ENCODE results near the gene LRIT1. TPM values are rescaled to one million over a fixed set of nuclear protein-coding genes. Genes with fewer than 3 reads are reported as not detected.

The LRIT1 gene
- total RNA-seq, 1 donor from 2014 or later = not detected

DNA sequence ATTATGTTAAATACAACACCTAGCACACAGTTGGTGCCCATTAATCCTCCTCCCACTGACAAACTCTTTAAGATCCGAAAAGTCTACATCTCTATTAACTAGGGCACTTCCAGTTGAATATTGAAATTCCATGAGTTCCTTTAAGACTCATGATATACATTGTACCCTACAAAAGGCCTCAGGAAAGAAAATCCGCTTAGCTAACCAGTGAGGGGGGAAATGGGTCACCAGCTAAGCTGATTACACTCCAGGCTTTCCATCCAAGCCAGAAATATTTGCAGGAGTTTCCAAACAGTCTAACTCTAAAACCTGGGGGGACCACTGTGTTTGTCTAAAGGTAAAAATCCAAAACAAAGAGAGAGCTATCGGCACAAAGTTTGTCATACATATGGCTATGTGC is 14.7 kb downstream of the LRIT1 start:
- Mint-ChIP-seq H3K9me3 (ENCODE audit: unreplicated experiment) (peaks cover 4% of the 10 kb centered on the region), H3K4me3 (ENCODE audit: unreplicated experiment) (no peak overlapping the region), H3K27ac (ENCODE audit: unreplicated experiment) (no peak overlapping the region), H3K27me3 (ENCODE audit: unreplicated experiment) (no peaks in the 10 kb centered on the region), H3K4me1 (ENCODE audit: low read depth, unreplicated experiment) (peaks cover 6% of the 10 kb centered on the region), H3K36me3 (ENCODE audit: unreplicated experiment) (no peaks in the 10 kb centered on the region)
- DNase-seq = no peak
- TF ChIP-seq, protein P1, sequence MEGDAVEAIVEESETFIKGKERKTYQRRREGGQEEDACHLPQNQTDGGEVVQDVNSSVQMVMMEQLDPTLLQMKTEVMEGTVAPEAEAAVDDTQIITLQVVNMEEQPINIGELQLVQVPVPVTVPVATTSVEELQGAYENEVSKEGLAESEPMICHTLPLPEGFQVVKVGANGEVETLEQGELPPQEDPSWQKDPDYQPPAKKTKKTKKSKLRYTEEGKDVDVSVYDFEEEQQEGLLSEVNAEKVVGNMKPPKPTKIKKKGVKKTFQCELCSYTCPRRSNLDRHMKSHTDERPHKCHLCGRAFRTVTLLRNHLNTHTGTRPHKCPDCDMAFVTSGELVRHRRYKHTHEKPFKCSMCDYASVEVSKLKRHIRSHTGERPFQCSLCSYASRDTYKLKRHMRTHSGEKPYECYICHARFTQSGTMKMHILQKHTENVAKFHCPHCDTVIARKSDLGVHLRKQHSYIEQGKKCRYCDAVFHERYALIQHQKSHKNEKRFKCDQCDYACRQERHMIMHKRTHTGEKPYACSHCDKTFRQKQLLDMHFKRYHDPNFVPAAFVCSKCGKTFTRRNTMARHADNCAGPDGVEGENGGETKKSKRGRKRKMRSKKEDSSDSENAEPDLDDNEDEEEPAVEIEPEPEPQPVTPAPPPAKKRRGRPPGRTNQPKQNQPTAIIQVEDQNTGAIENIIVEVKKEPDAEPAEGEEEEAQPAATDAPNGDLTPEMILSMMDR (IDR thresholded peaks at IDR 0.05; ENCODE audit: partially characterized antibody, unreplicated experiment) = no peak

DNA sequence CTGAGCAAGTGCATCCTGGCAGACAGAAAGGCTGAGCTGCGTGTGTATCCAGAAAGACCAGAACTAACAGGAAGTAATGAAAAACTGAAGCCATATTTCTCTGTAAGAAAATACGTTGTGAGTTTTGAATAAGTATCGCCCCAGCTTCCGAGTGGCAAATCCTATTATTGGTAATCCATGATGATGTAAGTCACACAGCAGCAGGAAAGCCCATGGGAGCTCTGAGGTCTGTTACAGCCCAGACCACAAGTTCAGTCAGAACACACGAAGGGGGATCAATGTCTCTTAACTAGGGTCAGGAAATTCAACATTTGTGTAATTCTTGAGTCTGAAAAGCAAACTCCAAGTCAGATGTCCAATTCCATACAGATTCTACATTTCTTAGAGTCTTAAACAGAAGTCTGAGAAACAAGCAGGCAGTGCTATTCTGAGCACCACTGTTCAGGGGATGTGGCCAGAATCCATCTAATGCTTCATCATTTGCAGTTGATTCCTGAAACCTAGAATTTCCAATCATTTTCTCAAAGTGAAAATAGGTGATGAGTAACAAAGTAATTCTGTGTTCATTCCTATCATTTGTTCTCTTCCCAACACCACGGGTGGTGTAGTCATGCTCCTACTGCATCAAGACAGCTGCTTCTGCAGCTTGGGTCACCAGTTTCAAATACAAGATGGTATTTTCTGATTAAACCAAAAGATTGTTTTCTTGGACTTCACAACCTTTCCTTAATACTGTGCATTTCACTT is 15.7 kb downstream of the LRIT1 start, which contains the start of gene LRIT2:
TSS of gene LRIT2 (minus strand) at position 118 of the 747 bp plus-strand sequence. CDS start at position 94, 24 bp downstream.
- peaks cover 6% of the 10 kb centered on the region for H3K4me1 Mint-ChIP-seq (ENCODE audit: low read depth, unreplicated experiment)
- H3K9me3 Mint-ChIP-seq (ENCODE audit: unreplicated experiment) = no peaks in the 10 kb centered on the region
- no peaks in the 10 kb centered on the region for H3K36me3 Mint-ChIP-seq (ENCODE audit: unreplicated experiment)
- peaks cover 3% of the 10 kb centered on the region for H3K27me3 Mint-ChIP-seq (ENCODE audit: unreplicated experiment)
- TF ChIP-seq, protein P1 (IDR thresholded peaks at IDR 0.05; ENCODE audit: partially characterized antibody, unreplicated experiment) = no peak
- peak within 1 kb of the TSS; percentile 36 for H3K27ac Mint-ChIP-seq (ENCODE audit: unreplicated experiment)
- peak within 1 kb of the TSS; percentile 10 for H3K4me3 Mint-ChIP-seq (ENCODE audit: unreplicated experiment)
- no peak for DNase-seq

DNA sequence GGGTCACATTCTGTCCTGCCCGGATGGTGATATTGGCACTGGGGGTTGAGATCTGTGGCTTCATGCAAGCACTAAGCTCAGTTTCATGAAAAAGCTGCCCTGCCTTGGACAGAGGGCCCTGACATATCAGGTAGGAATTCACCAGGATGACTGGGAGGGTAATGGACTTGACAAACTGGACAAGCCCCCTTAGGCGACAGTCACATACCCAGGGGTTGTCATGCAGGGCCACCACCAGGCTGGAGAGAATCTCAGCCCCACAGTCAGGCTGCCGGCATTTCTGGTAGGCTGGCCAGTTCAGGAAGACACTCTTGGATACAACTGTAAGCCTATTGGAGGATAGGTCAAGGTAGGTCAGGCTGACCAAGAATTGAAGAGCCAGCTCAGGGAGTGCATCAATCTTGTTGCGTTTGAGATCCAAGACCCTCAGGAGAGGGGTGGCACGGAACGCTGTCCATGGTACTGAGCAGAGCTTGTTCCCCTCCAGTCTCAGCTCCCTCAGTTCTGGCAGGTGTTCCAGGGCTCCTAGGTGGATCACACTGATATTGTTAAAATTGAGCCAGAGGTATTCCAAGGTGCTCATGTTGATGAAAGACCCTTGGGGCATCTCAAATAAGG is 16.8 kb downstream of the LRIT1 start:
- TF ChIP-seq, protein P1 (IDR thresholded peaks at IDR 0.05; ENCODE audit: partially characterized antibody, unreplicated experiment) = no peak
- Mint-ChIP-seq H3K9me3 (ENCODE audit: unreplicated experiment) (no peaks in the 10 kb centered on the region), H3K27ac (ENCODE audit: unreplicated experiment) (no peak overlapping the region), H3K4me1 (ENCODE audit: low read depth, unreplicated experiment) (peaks cover 6% of the 10 kb centered on the region), H3K27me3 (ENCODE audit: unreplicated experiment) (peaks cover 5% of the 10 kb centered on the region), H3K36me3 (ENCODE audit: unreplicated experiment) (no peaks in the 10 kb centered on the region), H3K4me3 (ENCODE audit: unreplicated experiment) (no peak overlapping the region)
- DNase-seq = no peak

DNA sequence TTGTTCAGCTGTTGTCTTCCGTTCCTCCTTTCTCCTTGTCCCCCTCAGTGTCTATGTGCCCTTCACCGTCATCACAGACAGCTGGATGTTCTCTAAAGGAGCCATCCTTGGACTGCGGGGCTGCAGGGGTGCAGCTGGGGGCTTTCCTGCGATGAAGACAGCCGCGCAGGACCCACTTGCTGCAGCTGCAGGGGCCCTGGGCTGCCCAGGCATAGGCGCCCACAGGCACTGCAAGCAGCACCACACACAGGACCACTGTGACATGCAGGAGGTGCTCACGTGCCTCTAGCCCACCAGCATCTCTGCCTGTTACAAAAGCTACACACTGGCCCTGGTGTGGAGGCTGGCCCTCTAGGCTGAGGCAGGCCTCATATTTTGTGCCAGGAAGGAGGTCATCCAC is 19.4 kb downstream of the LRIT1 start:
- Mint-ChIP-seq H3K27me3 (ENCODE audit: unreplicated experiment) (peaks cover 5% of the 10 kb centered on the region), H3K9me3 (ENCODE audit: unreplicated experiment) (peaks cover 4% of the 10 kb centered on the region), H3K4me1 (ENCODE audit: low read depth, unreplicated experiment) (peaks cover 9% of the 10 kb centered on the region), H3K36me3 (ENCODE audit: unreplicated experiment) (no peaks in the 10 kb centered on the region), H3K27ac (ENCODE audit: unreplicated experiment) (no peak overlapping the region), H3K4me3 (ENCODE audit: unreplicated experiment) (no peak overlapping the region)
- TF ChIP-seq, protein P1 (IDR thresholded peaks at IDR 0.05; ENCODE audit: partially characterized antibody, unreplicated experiment) = no peak
- no peak for DNase-seq

DNA sequence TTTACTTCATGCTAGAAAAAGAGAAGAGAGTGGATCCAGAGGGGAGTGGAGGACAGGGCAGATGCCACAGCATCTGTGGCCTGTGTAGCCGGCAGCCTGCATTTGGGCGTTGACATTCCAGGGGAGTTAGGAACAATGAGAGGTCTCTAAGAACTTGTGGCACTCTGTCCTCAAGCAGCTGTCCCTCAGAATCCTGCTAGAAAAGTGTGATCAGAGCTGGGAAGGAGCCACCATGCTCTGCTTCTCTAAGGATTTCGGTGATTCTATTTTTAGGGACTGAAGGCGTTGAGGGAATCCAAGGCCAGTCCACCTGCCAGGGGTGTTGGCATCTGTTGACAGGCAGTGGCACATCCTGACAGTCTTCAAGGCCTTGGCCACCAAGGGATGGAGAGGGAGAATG is 23.6 kb downstream of the LRIT1 start:
- Mint-ChIP-seq H3K27me3 (ENCODE audit: unreplicated experiment) (peaks cover 7% of the 10 kb centered on the region), H3K9me3 (ENCODE audit: unreplicated experiment) (peaks cover 4% of the 10 kb centered on the region), H3K36me3 (ENCODE audit: unreplicated experiment) (no peaks in the 10 kb centered on the region), H3K27ac (ENCODE audit: unreplicated experiment) (no peak overlapping the region), H3K4me3 (ENCODE audit: unreplicated experiment) (no peak overlapping the region), H3K4me1 (ENCODE audit: low read depth, unreplicated experiment) (peaks cover 3% of the 10 kb centered on the region)
- DNase-seq = no peak
- TF ChIP-seq, protein P1 (IDR thresholded peaks at IDR 0.05; ENCODE audit: partially characterized antibody, unreplicated experiment) = no peak

Data from glutamatergic neuron (in vitro differentiated cells).